Liver (tissue), 3 donors: Measurements from ENCODE around the gene GNG3.

Experiments used
- EGR1 ChIP-seq, 2 donors: IDR thresholded peaks; 2 replicates each; pipeline ENCODE4 v1.6.1; 2016 to 2018; ENCODE audit warnings: antibody characterized with exemption in 2 of 2, low read depth in 2 of 2
- RAD21 ChIP-seq, 2 donors: IDR thresholded peaks; 2 replicates each; pipeline ENCODE4 v1.6.1; 2016; ENCODE audit warnings: antibody characterized with exemption in 2 of 2, mild to moderate bottlenecking in 2 of 2
- SP1 ChIP-seq: IDR thresholded peaks from 2 replicates; pipeline ENCODE4 v1.6.1; 2018; ENCODE audit warnings: antibody characterized with exemption, mild to moderate bottlenecking
- TF ChIP-seq, protein P1 (sequence below): IDR thresholded peaks from 2 replicates; pipeline ENCODE4 v1.6.1; 2016; ENCODE audit warnings: antibody characterized with exemption
- TF ChIP-seq, protein P2 (sequence below): IDR thresholded peaks from 2 replicates; pipeline ENCODE4 v1.6.1; 2016; ENCODE audit warnings: antibody characterized with exemption, mild to moderate bottlenecking
- TF ChIP-seq, protein P3 (sequence below): fragments of 150-350 bp; IDR thresholded peaks from 2 replicates; pipeline ENCODE4 v1.5.1; 2017; ENCODE audit warnings: improper control_type of control experiment, low read depth, low read length; ENCODE audit not compliant: missing input control
- TF ChIP-seq, protein P4 (sequence below): IDR thresholded peaks from 2 replicates; pipeline ENCODE4 v1.6.1; 2016; ENCODE audit warnings: antibody characterized with exemption
- donor health status: healthy.
- donor health status: healthy.

DNA sequence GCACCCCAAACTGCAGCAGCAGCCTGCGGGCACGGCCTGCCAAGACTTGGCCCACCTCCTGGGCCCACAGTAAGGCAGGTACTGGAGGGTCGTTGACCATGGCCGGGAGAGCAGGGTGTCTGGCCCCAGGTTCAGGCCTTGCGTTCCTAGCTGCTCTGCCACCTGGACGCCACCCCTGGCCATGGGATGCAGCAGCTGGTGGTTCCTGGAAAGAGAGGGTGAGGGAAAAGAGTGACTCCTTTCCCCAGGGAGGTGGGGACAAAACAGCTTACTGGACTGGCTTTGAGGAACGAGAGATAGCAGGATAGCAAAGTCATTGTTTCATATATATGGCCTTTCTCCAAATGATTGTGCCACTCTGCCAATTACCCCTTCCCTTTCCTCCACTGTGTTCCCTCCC, 2.1 kb upstream of the GNG3 start:
- TF ChIP-seq, protein P1, sequence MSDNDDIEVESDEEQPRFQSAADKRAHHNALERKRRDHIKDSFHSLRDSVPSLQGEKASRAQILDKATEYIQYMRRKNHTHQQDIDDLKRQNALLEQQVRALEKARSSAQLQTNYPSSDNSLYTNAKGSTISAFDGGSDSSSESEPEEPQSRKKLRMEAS: no peak
- TF ChIP-seq, protein P2, sequence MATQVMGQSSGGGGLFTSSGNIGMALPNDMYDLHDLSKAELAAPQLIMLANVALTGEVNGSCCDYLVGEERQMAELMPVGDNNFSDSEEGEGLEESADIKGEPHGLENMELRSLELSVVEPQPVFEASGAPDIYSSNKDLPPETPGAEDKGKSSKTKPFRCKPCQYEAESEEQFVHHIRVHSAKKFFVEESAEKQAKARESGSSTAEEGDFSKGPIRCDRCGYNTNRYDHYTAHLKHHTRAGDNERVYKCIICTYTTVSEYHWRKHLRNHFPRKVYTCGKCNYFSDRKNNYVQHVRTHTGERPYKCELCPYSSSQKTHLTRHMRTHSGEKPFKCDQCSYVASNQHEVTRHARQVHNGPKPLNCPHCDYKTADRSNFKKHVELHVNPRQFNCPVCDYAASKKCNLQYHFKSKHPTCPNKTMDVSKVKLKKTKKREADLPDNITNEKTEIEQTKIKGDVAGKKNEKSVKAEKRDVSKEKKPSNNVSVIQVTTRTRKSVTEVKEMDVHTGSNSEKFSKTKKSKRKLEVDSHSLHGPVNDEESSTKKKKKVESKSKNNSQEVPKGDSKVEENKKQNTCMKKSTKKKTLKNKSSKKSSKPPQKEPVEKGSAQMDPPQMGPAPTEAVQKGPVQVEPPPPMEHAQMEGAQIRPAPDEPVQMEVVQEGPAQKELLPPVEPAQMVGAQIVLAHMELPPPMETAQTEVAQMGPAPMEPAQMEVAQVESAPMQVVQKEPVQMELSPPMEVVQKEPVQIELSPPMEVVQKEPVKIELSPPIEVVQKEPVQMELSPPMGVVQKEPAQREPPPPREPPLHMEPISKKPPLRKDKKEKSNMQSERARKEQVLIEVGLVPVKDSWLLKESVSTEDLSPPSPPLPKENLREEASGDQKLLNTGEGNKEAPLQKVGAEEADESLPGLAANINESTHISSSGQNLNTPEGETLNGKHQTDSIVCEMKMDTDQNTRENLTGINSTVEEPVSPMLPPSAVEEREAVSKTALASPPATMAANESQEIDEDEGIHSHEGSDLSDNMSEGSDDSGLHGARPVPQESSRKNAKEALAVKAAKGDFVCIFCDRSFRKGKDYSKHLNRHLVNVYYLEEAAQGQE: no peak
- TF ChIP-seq, protein P3, sequence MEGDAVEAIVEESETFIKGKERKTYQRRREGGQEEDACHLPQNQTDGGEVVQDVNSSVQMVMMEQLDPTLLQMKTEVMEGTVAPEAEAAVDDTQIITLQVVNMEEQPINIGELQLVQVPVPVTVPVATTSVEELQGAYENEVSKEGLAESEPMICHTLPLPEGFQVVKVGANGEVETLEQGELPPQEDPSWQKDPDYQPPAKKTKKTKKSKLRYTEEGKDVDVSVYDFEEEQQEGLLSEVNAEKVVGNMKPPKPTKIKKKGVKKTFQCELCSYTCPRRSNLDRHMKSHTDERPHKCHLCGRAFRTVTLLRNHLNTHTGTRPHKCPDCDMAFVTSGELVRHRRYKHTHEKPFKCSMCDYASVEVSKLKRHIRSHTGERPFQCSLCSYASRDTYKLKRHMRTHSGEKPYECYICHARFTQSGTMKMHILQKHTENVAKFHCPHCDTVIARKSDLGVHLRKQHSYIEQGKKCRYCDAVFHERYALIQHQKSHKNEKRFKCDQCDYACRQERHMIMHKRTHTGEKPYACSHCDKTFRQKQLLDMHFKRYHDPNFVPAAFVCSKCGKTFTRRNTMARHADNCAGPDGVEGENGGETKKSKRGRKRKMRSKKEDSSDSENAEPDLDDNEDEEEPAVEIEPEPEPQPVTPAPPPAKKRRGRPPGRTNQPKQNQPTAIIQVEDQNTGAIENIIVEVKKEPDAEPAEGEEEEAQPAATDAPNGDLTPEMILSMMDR: no peak
- no peak for TF ChIP-seq RAD21 (IDR thresholded peaks at IDR 0.05)
- no peak for TF ChIP-seq SP1
- TF ChIP-seq, protein P4, sequence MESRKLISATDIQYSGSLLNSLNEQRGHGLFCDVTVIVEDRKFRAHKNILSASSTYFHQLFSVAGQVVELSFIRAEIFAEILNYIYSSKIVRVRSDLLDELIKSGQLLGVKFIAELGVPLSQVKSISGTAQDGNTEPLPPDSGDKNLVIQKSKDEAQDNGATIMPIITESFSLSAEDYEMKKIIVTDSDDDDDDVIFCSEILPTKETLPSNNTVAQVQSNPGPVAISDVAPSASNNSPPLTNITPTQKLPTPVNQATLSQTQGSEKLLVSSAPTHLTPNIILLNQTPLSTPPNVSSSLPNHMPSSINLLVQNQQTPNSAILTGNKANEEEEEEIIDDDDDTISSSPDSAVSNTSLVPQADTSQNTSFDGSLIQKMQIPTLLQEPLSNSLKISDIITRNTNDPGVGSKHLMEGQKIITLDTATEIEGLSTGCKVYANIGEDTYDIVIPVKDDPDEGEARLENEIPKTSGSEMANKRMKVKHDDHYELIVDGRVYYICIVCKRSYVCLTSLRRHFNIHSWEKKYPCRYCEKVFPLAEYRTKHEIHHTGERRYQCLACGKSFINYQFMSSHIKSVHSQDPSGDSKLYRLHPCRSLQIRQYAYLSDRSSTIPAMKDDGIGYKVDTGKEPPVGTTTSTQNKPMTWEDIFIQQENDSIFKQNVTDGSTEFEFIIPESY: no peak
- no peak for TF ChIP-seq EGR1 (IDR thresholded peaks at IDR 0.05; ENCODE audit: low read depth in 2 of 2)
